NCI-H1417 treated with DMSO at 0.1 percent for 48 hours (cell line): Measurements from ENCODE around the gene ISM1.

ENCODE experiments used
- DNase-seq: peaks from one replicate; lab custom pipeline; 2025; lab: John Stamatoyannopoulos, UW

The ISM1 gene

DNA sequence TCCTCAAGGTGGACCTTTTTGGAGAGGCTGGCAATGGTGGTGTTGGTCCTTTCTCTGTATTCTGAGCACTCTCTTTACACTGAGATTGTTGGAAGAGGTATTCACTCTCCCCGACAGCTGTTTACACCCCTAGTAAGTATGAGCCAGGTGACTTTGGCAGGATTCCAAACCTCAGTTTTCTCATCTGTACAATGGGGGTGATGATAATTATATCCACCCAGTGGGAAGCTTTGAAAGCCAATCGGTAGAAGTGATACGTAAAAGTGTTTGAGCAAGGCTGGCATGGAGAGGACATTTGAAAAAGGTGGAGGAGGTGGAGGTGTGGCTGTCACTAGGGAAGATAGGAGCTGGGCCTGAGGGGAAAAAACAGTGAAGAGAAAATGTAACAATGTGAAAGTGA is 35.5 kb downstream of the ISM1 start:
- DNase-seq = no peak

DNA sequence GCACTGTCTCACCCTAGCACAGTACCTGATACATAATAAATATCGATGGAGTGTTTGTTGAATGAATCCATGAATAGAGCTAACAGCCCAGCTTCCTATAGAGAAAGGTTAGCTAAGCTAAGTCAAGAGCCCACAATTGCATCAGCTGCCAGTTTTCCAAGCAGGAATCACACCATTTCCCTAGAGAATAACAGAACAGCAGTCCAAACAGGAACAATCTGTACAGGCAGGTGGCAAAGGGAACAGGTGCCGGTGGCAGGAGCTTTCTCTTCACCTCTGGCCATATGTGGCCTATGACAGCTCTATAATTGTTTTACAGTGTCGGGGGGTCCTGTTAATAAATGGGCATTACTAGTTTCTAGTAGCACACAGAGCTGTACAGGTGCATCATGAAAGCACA is 38.8 kb downstream of the ISM1 start:
- no peak for DNase-seq

DNA sequence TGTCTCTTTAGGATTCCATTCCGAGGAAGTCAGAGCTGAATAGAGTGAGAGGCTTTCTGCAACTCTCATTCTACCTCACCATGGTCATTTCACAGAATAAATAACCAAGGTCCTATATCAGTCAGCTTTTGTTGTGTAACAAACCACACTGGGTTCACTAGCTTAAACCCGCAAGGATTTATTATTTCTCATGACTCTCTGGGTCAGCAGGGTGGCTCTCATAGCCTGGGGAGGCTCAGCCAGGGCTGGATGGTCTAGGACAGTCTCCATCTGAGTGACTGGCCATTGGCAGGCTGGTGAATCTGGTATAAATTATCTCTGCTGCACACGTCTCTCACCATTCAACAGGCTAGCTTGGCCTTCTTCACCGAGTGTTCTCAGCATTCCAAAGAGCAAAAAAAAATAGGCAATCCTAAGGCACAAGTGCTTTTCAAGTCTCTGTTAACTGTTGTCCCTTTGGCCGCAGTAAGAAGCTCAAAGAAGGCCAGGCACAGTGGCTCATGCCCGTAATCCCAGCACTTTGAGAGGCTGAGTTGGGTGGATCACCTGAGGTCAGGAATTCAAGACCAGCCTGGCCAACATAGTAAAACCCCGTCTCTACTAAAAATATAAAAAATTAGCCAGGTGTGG is 39.7 kb downstream of the ISM1 start:
- no peak for DNase-seq

DNA sequence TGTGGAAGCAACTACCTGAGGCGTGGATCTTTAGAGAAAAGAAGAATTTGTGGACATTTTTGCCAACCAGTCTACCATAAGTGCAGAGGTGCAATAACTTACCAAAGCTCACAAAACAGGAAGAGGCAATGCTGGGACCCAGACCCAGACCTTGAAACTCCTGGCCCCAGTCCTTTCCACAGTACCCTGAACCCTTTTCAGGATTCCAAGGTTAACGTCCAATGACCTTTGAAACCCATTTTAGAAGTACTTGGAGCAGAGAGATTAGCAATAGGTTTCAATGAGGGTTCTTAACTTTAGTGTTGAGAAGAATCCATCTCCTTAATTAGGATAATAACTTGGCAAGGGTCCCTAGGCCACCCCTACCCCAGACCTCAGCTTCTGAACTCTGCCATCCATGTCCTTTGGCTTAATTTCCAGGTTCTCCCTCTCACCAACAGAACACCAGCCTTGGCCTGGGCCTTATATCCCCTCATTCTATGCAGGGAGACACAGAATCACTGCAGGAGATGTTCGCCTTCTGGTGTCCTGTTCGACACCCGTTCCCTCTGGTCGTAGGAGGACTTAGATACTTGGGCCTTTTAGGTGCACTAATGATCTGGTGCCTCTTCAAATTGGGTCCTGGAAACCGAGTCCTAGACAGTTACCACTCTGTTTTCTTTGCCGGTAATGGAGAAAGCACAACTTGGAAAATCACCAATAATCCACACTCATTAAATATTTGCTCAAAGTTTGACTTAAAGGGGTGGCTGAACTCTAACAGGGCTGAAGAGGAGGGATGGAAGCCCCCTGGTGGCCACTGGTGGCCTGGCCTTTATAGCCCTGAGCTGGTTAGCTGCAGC is 40.6 kb downstream of the ISM1 start:
- no peak for DNase-seq

DNA sequence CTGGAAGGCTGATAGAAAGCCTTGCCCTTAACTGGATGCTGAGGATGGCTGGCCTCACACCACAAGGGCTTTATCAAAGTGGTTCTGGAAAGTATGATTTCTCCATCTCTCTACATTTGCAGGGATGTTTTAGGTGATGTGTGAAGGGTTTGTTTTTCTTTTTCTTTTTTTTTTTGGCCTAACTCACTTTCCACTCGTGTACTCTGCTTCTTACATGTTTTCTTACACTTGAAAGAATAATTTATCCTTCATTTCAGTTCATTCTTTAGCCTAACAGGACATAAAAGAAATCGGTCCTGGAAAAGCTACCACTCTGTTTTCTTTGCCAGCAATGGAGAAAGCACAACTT is 41.2 kb downstream of the ISM1 start:
- DNase-seq = no peak

DNA sequence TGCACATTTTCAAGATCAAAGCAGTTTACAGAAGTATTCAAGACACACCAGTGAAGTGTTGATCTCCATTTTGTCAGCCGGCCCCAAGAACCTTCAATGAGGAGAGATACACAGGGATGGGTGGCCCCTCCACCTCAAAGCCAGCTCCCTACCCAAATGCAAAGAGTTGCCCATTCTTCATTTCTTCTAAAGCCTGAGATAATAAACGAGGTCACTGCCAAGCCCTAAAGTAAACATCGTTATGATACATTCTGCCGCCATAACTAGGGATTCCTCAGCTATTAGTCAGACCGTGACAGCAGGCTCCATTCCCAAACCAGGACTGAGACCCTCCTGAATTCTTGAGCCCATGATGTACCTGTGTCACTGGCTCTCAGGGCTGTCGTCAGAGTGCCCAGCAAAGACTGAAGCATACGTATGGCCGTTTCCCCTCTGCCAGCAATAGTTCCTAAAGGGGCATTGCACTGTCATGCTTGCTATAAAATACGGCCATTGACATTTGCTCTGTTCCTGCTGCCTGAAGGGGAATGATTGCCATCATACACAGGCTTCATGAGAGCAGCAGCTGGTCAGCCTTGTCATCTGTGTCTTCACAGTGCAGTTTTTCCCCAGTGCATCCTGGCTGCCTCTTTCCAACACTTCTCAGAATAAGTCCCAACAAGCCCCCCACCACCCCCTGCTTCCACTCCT is 41.7 kb downstream of the ISM1 start:
- DNase-seq = no peak

DNA sequence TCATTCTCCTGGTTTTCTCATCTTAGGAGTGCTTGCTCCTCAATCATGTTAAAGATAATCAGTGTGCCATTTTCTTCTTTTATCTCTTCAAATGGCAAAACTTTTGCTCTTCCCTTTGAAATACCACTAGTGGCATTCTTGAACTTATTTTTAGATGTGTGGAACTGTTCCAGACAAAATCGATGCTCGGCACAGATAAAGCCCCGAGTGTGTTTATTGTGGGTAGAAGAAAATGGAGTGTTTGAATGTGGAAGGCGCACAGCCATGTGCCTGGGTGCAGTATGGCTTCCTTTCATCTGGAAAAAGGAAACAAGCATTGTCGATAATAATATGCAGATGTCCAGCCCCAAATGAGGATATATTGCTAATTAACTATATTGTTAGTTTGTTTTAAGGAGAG is 42.4 kb downstream of the ISM1 start:
- no peak for DNase-seq

DNA sequence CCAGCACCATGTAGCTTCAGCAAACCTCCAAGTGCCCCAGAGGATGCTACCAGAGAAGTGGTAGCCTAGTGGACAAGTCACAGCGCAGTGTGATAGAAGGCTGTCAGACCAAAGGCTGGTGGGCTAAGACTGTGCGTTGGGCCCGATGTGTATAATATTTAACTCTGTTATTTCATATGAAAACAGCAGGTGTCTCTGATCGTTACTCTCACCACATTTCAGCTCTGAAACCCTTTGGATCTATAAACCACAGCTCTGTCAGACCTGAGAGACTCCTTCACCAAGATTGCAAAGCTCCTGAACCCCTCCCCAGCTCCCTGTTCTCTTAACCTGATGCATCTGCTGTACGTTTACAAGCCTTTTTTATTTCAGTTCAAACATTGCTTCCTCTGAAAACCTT is 43.8 kb downstream of the ISM1 start:
- no peak for DNase-seq

DNA sequence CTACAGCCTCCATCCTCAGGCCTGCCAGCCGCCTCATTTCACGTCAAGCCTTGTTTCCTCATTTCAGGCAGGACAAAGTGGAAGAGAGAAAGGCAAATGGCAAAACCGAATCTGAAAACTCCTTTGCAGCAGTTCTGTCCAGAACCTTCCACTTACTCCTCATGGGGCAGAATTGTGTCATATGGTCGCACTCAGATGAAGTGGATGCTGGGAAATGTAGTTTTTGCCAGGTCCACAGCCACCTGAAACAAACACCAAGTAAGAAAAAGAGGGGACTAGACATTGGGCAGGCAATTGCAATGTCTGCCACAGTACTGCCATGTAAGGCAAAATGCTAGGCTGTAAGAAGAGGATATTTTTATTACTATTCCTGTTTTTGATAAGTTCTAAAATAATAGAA is 44.9 kb downstream of the ISM1 start:
- no peak for DNase-seq

DNA sequence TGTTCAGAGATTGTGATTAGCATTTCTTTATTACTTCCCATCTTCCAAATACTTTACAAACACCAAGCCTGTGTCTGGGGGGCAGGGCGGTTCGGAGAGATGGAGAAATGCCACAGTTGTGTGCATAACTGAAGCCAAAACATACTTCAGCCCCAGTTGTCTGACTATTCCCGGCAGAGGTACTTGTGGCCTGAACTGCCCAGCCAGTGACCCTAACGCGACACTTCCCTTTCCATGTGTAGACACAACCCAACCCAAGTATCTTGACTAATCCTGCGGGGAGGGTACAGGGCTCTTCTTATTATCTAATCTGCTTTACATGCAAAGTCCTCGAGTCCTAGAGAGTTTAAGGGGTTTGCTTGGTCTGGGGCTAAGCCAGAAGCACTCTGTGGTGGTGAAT is 46.2 kb downstream of the ISM1 start:
- no peak for DNase-seq

DNA sequence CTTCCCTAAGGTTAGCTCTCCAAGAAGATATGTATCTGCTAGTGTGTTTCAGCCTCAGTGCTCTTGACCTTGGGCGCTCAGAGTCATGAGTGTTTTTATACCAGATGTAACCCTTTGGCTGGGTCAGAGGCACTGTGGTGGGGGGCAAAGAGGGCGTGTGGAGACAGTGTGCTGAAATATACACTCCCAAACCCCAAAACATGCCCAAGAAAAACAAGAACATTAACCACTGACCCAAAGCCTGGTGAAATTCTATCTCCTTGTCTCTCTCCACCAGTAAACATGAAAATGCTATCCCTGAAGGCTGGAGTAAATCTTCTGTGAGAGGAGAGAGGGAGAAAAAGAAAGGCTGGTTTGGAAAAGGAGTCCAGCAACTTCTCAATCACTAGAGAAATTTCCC is 47.9 kb downstream of the ISM1 start:
- no peak for DNase-seq

DNA sequence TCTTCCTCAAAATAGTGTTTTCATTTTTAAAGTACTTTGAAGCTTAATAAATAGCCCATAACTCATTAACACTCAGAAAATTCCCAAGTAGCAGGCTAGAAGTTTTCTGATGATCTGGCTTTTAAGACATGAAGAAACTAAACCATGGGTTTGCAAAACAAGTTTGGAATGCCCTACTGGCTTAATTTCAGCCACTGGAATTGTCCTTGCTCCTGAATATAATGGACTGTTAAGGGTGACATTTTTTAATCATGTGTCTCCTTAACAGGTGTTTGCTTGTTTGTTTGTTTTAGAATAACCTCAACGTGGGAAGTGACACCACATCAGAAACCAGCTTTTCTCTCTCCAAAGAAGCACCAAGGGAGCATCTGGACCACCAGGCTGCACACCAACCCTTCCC is 49.1 kb downstream of the ISM1 start:
- no peak for DNase-seq

DNA sequence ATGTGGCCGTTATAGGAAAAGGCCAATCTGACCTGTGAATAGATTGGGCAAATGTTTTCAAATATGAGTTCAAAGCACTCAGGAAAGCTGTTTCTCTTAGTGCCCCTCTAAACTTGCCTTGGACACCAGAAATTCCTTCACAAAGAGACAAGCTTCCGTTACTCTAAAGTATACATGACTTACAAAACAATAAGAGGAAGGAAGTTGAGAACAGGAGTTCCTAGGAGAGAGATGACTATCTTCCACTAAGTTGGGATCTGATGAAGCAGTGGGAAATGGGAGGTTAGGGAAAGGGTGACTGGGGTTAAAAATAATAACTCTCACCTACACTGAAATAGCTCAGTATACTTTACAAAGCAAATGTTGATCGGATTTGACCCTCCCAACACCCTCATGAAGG is 50.0 kb downstream of the ISM1 start:
- DNase-seq = no peak

DNA sequence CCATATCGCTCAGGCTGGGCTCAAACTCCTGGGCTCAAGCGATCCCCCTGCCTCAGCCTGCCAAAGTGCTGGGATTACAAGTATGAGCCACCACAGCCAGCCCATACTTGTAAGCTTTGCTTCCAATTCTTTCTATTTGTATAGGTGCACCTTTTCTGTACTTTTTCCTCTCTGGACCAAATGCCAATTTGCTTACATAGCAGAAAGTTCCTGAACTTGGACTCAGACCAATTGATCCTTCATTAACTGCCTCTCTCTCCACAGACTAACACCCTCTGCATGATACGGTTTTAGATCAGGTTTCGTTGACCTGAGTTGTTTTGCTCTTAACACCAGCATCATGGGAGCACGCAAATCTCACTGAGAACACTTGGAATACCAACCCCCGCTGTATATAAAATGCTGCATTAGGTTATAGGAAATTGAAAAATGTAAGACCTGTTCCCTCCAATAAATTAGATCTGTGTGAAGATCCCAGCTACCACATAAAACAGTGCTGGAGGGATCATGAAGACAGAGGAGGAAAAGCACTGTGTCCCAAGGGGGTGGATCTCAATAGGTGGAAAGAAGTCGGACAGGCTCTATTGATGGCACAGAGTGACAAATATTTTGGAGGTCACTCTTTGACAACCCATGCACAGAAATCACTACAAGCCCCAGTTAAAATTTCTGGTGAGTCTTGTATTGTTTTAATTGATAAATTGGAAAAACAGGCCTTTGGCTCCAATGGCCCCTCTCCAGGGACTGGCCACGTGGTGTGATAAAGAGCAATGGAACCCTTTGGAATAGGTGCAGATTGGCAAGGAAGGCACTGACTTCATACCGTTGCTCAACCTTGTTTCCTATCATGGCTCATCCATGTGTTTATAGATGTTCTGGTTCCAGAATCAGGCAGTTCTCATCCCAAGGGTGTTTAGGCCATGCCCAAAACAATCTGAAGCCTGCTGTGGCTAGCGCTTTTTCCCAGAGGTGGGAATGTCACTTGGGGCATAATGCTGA is 51.2 kb downstream of the ISM1 start:
- DNase-seq = no peak

DNA sequence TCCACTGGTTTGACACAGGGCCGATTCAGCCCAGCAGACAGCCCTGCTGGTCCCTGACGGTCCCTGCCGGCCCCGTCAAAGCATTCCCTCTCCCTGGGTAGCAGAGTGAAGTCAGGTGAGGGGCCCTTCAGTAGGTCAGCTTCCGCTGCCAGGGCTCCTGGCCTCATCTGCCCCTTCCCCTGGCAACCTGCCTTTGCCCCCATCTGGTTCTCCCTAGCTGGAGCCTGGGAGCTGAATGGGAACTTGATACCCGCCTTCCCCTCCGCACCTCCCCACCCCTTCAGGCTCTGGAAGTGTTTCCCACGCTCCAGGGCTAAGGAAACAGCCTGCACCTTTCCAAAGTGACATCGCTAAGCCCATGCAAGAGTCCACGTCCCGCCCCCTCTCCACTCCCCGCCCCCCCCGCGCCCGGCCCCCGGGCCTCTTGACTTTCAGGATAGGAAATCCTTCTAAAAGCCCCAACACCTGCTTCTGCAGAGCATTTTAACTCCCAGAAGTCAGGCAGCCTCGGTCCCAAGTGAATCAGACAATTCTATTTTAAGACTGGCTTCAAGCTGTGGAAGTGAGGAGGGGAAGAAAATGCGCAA is 53.3 kb downstream of the ISM1 start:
- DNase-seq = no peak

DNA sequence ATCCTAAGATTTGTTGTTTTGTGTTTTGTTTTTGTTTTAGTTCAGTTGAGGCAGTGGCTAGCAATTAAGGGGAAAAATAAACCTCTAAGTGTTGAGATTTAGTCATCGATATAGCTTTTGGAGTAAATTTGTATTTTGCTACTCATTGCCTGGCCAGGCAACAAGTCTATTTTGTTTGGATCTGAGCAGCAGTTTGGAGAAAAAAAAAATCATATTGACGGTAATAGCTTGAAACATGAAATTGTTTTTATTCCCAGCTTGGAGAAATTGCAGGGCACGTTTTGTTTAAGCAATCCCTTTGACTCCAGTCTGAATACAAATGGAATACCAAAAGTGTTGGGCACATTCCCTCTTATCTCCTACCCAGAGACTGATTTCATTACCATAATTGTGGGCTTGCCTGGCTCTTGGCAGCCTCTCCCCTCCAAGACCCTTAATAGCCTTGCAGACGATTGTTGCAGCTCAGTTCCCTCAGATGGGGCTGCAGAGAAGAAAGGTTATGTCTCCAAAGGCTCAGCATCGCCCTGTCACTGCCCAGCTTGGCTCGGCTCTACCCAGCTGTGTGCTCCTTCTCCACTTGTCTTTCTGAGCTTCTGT is 56.0 kb downstream of the ISM1 start:
- DNase-seq = no peak

DNA sequence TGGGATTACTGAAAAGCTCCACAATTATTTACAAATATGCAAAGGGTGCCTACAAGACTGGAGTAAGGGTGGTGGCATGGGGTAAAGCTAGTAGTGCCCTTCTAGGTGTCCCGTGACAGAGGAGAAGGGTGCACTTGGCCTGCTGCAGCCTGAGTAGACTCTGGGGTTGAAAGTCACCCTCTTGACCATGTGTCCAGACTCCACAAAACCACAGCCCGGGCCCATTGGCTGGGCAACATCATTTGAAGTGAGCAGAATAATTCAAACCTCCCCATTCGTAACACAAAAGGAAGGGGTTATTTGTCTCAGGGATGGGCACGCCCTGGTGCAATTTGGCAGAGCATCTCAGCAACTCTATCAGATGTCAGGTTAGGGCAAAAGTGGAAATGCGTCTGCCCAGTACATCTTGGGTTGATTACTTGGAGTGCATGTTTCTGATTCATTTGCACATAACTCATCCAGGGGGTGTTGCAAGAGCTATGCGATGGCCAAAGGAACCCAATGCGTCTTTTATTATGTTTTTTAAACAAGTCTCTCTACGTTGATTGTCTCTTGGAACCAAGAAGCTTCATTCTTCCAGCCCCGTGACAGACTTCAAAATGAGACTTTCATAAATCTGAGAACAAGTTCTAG is 56.7 kb downstream of the ISM1 start:
- no peak for DNase-seq

DNA sequence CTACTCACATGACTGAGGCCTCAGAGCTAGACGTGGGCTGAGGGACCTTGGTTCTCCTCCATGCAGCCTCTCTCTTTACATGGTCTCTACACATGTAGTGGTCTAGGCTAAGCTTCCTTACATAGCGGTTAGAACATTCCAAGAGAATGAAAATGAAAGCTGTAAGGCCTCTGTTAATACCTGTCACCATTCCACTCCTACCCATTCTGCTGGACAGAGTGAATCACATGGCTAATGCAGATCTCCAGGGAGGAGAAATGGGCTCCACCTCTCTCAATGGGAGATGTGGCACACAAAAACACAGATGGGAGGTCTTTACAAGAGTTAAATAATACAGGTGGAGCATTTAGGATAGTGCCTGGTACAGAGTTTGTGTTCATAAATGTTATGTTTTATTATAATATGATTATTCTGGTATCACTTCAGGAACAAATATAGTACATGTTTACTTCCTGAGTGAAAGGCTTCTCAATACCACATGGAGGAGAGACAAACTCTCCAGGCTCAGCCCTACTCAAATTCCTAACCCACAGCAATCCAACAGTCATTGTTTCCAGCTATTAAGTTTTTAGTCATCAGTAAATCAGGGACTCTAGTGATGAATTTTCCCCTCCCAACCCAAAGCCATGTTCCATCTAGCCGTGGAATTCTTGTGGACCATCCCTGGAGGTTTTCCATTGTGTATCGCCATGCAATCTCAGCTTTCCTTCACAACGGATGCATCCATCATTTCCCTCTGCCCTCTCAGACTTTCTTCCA is 57.9 kb downstream of the ISM1 start:
- no peak for DNase-seq

DNA sequence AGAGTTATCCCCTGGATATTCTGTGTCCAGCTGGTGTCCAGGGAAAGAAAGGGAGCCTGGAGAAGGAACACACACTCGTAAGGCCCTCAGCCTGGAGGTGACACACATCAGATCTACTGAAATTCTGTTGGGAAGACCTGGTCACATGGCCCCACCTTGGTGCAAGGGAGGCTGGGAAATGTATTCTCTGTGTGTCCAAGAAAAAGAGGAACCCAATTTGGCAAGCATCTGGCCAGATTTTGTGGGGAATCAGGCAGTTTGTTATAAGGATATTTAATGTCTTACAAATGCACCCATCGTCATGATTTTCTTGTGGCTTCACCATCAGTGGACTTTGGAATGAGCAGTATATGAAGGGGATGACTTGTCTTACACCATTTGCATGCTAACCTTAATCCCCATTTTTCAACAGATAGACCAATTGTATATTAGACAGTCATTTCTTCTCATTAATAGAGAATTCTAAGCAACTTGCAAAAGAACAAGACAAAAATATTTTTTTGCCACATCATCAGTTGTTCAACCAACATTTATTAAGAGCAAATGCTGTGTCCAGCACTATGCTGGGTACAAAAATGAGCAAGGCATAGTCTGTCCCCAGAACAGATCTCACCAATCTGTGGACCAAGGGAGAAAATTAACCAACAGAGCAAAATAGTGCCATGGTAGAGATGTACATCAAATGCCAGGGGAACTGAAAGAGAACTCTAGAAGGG is 59.7 kb downstream of the ISM1 start:
- DNase-seq = no peak
